ENCODE measurements around the gene EHBP1.
"Not testable (repeated sequence)": the region's sequence is repeated elsewhere in the genome, so short reads cannot be mapped to it uniquely, and the experiment has no call there.

The EHBP1 gene

DNA sequence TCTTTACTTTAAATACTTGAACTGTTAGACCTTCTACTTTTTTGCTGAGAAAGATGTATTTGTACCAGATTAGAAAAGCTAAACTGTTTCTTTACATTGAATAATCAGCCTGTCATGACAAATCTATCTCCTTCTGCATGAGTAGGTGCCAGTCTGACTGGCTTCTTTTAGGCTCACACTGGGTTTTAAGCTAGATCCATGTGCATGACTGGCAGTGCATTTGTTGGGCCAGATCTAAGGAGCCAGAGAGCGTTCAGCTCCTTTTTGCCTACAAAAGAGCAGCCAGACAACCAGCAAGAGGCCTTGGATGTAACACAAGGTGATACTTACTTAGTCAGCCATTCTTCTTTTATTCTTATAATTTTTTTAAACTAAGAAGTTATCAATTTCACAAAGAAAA lies 263.2 kb downstream of the EHBP1 start:
- DNase-seq, result no peak

GRCh38 chr2:62971936-62972335 lies 266.4 kb downstream of the EHBP1 start:
- no peak for DNase-seq

DNA sequence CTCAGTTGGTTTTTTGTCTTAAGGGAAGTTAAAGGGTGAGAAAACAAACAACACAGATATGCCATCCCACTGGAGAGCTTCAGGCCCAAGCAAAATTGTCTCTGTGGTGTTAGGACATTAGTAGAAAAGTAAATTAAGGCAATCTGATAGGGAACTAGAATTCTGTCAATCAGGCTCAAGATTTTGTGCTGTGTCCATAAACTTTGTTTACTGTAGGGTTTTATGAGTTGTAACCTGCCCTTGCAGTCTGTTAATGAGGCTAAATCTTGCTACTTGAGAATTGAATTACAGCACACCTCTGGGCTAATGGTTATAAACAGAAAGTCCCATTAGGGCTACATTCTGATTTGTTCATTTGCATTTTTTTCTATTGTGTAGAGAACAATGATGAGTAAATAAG lies 267.1 kb downstream of the EHBP1 start:
- DNase-seq, result no peak

GRCh38 chr2:62974999-62975398 lies 269.5 kb downstream of the EHBP1 start:
- no peak for DNase-seq

DNA sequence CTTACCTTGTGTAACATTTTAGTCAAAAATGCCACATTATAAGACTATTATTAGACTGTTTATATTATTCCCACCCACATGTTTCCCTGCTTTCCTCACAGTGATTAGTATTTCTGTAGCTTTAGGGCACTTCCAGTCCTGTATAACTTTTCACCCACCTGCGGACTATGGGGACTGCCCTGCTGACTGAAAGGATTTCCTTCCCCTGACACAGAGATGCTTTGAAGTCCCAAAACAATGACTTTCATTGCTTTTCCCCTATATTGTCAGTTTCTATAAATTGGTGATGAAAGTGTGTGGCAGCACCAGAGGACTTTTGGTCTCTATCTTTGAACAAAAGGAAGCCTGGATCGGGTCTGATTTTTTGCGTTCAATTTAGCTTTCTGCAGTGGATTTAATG lies 286.1 kb downstream of the EHBP1 start:
- no peak for DNase-seq

- DNase-seq, result no peak
Measured at GRCh38 chr2:62992561-62992960, 287.0 kb downstream of the EHBP1 start.

- no peak for DNase-seq
Measured at GRCh38 chr2:62994206-62994605, 288.7 kb downstream of the EHBP1 start.

- DNase-seq, result no peak
Measured at GRCh38 chr2:62996534-62997186, 291.1 kb downstream of the EHBP1 start.

- DNase-seq, result no peak
Measured at GRCh38 chr2:62998949-62999348, 293.4 kb downstream of the EHBP1 start.

- no peak for DNase-seq
Measured at GRCh38 chr2:62999905-63000304, 294.4 kb downstream of the EHBP1 start.

DNA sequence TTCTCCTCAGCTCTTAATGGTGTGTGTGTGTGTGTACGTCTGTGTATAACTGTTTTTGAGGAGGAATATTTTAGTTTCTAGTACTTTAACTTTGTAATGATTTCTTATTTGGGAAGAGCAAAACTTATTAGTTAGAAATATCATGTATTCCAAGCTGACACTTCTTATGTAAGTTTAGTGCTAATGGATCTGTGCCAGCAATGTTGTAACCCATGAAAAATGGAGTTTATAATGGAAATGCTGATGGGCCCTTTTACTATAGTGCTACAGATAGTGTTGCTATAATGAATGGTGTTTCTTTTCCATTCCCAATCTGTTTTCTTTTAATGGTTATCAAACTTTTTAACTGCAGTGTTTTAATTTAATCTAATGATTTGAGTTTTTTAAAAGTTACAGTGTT lies 295.3 kb downstream of the EHBP1 start:
- DNase-seq, result no peak

- DNase-seq, result no peak
Measured at GRCh38 chr2:63001576-63001975, 296.1 kb downstream of the EHBP1 start.

- DNase-seq, result no peak
Measured at GRCh38 chr2:63003351-63003750, 297.8 kb downstream of the EHBP1 start.

DNA sequence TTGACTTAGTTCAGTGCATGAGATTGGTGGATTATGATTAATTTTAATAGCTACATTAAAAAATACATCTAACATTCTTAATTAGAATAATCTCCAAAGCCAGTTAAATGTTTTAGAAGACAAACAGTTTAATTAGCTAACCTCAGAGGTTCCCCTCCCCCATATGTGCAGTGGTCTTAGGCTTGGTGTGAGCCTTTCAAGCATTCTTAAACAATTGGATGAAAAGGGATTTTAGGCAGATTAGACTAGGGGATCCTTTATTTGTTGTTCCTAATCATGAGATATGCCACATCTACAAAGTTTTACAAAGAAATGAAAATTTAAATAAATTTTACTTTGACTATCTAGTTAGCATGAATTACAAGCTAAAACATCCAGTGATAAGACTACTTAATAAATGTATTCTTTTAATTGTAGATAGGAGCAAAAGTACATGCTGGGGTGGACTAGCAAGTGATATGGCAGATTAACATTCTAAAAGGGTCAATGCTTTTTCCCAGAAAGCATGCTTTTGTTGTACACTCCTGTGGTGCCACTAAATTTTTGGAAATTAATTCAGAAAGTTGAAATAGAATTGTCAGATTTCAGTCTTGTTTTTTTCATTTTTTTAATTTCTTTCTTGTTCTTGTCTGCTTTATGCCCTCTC lies 302.4 kb downstream of the EHBP1 start:
- DNase-seq, result no peak

GRCh38 chr2:63008838-63009237 lies 303.3 kb downstream of the EHBP1 start:
- DNase-seq, result no peak

DNA sequence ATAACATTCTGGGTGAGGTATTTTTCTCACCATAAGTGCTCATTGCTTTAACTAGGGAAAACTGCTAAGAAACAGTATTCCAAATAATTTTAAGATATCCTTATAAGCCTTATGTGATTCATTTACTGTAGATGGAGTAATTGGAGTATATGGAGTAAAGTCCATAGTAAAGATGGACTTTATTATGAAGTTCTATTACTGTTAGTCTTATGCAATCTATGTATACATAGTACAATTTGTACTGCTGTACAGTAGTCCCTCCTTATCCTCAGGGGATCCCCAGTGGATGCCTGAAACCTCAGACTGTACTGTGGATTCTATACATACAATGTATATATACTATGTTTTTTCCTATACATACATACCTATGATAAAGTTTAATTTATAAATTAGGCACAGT lies 304.0 kb downstream of the EHBP1 start:
- DNase-seq, result no peak

DNA sequence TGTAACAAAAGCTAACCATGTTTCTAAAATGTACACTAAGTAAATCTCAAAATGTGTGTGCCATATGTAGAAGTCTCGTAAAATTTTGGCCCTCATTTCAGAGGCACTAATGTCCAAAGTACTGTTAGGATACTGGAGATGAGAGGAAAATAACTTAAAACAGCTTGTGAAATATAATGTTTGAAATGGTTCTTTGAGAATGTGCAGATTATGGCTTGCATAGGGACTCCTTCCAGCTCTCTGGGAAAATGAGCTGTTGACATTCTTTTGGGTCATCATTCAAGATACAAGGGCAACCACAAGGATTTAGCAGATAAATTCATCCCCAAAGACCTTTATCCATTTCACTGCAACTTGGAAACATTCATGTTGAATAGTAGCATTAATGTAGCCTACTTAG lies 307.0 kb downstream of the EHBP1 start:
- no peak for DNase-seq

DNA sequence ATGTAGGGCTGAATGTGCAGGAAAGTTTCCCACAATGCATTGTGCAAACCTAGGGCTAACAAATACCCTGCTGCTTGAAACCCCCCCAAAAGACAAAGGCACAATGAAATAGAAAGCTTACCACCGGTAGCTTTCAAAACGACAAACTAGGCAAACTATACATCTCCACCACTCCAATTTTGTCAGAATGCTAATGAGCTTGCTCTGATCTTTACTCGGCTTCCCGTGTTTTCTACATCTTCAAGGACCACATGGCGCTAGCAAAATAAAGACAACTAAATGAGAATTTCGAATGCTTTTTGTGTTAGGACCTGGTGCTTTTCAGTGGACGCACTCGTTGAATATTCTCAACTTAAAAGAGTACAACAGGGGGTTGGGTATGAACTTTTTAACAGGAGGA lies 307.9 kb downstream of the EHBP1 start:
- no peak for DNase-seq

DNA sequence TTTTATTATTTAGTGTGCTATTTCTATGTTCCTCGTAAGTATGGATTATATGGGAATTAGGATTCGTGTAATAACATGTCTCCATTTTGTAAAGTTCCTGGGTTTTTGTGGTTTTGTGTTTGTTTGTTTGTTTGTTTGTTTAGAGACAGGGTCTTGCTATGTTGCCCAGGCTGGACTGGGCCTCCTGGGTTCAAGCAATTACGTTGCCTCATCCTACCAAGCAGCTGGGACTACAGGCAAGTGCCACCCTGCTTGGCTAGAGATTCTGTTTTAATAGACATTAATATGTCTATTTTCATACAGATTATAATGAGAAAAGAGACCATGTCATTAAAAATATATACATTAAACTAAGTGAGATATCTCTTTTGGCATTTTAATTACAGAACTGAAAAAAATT lies 309.9 kb downstream of the EHBP1 start:
- no peak for DNase-seq

DNA sequence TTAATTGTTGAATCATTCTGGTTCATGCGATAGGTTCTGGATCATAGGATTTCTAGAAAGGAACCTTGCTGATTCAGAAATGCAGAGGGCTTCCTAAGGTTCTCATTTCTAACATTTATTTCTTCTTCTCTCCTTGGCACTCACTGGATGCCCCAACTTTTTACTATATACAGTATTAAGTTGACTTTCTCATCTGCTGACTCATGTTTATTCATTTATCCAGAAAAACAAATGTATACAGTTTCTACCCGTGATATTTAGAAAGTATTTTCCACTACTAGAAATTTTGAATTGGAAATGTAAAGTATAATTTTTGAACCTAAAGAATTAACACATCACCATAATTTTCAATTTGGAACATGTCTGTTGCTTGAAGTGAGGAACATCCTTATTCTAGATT lies 312.9 kb downstream of the EHBP1 start:
- no peak for DNase-seq

GRCh38 chr2:63019686-63020085 lies 314.2 kb downstream of the EHBP1 start:
- DNase-seq, result not testable (repeated sequence)

GRCh38 chr2:63023444-63023843 lies 317.9 kb downstream of the EHBP1 start:
- no peak for DNase-seq

DNA sequence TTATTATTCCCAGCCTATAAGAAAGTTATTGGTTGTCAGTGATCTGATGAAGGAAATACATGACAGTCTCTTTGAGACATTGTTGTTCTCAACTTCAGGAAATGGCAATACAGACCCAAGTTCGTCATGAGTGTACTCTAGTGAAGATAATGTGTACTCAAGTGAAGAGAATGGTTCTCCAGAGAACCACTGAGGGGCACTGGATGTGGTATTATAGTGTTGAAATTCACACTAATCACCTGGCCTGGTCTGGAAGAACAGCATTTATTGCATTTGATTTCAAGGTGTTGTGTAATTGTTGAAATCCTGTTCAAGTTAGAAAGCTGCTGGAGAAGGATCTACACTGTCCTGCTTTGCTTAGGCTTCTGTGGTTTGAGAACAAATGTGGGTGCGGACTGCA lies 321.7 kb downstream of the EHBP1 start:
- DNase-seq, result no peak

DNA sequence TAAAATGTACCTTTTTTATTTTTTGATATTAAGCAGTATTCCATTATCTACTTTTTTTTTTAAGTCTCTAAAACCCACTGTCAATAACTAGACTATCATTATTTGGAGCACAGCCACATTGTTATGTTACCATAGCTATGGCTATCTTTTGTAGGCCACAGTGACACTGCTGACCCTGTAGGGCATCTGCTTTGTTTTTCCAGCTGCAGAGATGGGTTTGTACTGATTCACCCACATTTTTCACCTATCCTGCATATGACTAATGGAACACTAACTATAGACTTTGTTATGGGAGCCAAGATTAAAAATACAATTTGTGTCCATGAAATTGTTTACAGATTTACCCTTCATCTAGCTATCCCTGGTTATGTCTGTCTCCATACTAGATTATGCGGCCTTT lies 323.5 kb downstream of the EHBP1 start:
- no peak for DNase-seq

GRCh38 chr2:63034526-63034925 lies 329.0 kb downstream of the EHBP1 start:
- DNase-seq, result no peak

All from GOT3 (cell line).